NCI-H1092 treated with DMSO at 0.1 percent for 48 hours (cell line): Measurements from ENCODE around the gene ODAD3.
"Not testable (repeated sequence)": the region's sequence is repeated elsewhere in the genome, so short reads cannot be mapped to it uniquely, and the experiment has no call there.

Experiments used
- DNase-seq: peaks from one replicate; lab custom pipeline; 2025; lab: John Stamatoyannopoulos, UW

ODAD3 gene

DNA sequence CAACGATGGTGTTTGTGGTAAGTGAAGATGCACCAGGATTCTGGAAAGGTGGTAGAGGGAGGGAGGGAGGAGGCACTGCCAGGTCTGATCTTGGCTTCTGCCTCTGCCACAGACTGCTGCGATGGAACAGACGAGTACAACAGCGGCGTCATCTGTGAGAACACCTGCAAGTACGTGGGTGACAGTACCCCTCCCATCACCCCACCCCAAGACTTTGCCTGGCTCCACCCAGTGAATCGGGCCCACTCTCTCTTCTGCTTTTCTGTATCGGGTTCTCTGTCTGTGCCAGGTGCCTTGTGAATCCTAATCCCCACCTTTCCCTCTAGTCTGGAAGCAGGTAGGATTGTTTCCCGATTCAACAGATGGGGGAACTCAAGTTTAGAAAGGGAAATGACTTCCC is 3.0 kb upstream of the ODAD3 start:
- DNase-seq = no peak

DNA sequence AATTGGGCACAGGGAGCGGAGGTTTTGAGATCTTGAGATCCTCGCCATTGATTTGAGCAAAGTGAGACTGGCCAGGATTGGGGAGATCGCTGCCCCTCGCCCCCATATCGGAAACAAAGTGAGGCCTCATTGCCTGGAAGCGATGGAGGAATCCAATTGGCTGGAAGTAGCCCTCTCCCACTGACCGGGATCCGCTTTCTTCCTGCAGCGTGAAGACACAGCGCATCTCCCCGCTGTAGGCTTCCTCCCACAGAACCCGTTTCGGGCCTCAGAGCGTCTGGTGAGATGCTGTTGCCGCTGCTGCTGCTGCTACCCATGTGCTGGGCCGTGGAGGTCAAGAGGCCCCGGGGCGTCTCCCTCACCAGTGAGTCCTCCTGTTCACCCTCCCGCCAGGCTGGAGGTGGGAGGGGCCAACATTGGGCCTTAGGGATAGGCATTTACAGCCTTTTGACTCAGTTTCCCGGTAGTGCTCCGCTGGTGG is 952 bp upstream of the ODAD3 start:
- no peak for DNase-seq

DNA sequence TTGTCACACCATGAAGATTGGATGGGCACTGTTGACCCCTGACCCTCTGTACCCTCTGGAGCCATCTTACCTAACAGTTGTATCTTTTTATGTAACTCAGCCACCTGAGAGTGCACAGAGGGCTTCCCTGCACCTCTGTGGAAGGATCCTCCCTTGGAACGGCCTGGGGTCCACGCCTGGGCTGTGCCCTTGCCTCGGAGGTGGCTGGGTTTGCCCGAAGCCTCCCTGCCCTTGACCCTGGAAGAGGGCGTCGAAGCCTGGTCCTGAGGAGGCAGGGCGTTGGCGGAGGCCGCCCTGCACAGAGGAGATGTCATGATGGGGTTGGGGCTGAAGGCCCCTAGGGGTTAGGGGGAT is 241 bp downstream of the ODAD3 start:
- peak; percentile 46 for DNase-seq

DNA sequence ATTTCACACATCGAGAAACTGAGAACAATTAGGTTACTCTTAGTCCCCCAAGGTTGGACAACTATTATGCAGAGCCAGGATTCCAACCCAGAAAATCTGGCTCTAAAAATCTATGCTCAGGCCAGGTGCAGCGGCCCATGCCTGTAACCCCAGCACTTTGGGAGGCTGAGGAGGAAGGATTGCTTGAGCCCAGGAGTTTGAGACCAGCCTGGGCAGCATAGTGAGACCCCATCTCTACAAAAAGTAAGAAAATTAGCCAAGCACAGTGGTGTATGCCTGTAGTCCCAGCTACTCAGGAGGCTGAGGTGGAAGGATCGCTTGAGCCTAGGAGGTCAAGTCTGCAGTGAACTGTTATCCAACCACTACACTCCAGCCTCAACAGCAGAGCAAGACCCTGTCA is 1.4 kb downstream of the ODAD3 start:
- DNase-seq = not testable (repeated sequence)

DNA sequence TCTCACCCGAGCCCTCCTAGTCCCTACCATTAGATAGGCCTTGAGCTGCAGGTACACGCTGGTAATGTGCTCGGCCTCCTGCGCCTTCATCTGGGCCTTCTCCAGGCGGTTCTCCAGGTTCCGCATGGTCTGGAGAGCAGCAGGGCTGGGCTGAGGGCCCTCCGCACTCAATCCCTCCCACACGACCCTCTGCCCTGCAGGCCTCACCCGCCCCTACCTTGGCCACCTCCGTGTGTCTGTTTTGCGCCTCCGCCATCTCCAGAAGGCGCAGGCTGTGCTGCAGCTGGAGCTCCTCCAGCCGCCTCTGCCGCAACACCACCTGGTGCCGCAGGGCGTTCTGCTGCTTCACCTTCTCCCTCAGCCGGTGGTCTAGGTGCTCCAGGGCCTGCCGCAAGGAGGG is 8.3 kb downstream of the ODAD3 start:
- DNase-seq = no peak

DNA sequence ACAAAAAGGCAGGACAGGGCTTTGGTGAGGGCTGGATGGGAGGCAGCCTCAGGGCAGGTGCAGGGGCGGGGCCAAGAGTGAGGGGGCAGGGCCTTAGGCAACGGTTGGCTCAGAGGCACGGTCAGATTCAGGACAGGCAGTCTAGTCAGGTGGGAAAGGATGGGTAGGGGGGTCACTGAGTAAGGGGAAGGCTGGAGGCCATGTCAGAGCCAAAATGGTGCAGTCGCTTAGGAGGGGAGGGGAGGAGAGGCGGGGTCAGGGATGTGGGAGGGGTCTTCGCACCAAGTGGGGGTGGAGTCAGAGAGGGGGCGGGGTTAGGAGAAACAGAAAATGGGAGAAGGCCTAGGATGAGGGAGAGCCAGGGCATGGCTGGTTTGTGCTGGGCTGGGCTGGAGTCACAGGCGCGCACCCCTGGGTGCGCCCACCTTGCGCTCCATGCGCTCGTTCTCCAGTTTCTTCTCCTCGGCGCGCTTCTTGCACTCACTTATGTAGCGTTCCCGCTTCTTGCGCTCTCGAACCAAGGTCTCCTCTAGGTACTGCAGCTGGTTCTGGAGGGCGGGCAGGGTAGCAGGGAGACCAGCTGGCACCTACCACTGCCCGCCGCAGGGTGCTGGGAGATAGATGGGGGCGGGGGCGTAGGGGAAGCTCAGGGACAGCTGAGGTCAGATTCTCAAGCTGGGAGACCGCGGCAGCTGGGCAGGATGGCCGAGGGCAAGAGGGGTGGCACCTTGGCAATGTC is 9.0 kb downstream of the ODAD3 start:
- DNase-seq = no peak

DNA sequence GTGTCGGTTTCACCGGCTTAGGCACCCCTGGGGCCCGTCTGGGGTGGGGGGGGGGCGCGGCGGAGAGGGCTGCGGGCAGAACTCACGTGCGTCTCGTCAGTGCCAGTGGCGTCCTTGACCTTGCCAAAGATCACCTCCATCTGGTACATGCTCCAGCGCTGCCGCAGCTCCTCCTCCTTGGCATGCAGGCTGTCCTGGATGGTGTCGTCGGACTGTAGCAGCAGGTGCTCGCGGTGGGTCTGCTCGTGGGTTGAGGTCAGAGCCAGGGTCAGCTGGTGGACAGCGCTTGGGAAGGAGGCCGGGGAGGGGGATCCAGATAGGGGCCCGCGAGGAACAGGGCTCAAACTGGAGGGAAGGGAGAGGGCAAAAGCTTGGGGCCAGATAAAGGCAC is 11.1 kb downstream of the ODAD3 start:
- DNase-seq = no peak

DNA sequence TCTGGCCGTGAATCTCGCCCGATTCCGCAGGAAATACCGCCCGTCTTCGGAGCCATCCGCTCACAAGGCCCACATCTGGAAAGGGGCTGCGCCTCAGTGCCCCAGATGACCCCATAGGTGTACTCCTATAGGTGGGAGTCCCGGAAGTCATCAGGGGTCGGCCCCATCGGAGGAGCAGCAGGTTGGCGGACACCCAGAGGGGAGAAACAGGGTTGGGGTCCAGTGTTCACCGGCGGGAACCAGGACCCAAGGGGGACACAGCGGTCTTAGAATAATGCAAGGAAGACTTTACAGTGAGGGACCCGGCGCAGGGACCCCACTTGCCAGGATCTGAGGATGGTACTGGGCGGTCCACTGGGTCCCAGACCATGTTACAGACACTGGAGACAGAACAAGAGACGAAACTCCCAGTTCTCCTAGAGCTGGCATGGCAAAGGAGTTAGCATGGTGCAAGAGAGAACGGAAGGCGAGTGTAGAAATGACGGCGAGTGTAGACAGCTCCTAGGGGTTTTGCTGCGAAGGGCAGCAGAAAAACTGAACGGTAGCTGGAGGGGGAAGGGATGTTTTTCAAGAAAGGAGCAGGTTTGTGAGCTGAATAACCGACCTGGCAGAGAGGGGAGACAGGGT is 11.6 kb downstream of the ODAD3 start:
- DNase-seq = no peak

DNA sequence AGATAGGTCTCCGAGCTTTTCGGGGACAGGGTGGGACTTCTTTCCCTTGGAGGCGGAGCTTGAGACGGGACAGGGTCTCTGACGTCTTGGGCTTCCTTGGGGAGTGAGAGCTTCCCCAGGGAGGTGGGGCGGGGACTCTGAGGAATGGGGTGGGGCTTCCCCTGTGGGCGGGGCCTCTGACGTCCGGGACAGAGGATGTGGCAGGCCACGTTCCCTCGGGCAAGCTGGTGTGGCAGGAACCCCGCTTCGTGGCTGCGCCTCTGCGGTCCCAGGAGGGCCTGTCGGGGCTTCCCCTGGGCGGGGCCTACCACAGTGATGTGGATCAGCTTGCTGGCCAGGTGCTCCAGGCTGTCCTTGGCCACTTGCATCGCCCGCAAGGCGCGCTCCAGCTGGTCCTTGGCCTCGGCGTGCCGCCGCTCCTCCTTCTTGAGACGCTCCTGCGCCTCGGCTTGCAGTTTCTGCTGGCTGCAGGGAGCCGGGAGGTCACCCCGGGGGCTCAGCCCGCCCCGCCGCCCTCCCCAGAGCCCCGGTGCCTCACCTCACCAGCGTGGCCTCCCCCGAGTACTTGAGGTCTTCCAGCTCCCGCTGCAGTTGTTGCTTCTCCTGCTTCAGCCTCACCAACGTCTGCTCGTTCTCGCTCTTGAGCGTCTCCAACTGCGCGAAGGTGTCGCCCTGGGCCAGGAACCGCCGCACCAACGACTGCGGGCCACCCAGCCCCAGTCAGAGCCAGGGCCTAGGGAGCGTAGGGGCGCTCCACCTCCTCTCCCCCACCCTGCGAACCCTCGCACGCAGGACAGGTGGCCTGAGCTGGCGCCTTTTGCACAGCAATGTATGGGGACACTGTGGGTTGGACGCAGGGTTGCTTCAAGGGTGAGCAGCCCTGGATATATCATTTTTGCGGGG is 12.5 kb downstream of the ODAD3 start:
- DNase-seq = no peak

DNA sequence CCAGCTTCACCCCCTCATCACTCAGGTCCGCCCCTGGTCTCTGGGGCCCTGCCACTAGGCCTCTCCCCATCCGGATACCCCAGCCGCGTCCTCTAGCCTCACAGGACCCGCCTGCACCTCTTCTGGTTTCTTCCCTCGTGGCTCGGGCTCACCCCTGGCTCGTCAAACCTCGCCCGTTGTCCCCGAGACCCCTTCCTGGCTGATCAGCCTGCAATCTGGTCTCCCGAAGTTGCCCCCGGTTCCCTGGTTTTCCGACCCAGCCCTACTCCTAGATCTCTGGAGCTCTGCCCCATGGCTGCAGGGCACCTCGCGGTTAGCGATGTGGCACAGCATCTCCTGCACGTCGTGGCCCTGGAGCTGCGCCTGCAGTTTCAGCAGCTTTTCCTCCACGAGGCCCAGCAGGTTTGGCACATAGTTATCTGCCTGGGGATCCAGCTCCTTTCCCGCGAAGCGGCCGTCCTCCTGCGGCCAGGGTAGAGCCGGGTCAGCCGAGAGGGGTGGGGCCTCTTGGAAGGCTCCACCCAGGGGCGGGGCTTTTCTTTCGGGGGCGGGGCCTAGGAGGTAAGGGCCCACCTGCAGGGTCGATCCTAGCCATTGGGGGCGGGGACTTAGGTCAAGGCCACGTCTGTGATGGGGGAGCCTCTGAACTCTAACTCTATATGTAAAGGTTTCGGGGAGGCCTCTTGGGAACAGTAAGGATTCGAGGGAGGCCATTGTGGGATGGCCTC is 13.4 kb downstream of the ODAD3 start:
- no peak for DNase-seq

DNA sequence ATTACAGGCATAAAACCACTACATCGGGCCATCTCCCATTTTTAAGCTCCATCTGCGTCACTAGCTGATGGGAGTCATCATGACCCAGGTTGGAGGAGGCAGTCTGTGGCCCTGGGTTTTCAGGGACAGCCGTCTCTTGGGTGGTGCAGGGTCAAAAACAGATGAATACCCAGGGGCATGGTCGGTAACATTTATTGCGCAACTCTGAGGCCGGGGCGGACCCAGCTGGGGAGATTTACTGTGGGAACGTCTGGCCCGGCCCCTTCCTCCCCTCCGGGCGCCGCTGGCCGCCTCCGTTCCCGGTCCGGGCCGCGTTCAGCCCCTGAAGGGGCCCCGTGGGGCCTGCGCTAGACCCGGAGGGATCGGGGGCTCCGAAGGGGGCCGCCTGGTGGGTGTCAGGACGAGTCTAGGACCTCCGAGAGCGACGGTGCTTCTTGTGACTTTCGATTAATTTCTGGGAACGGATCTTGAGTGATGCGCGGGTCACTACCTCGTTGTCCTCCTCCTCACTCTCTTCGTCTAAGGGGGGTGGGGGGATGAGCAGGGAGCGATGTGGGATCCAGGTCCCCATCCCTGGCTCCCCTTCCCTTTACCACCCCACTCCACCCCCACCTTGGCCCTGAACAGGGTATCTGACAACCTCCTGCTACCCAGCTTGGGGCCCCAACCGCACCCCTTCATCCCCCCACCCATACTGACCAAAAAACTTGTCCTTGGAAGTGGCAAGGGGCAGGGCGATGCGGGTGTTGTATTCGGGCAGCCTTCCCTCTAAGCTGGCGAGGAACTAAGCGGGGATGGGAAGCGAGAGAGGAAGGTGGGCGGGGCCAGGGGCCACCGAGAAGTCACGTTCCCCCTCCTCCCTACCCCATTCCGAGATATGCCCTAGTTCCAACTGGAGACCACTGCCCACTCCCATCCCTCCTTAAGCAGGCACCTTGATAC is 14.2 kb downstream of the ODAD3 start:
- DNase-seq = no peak

DNA sequence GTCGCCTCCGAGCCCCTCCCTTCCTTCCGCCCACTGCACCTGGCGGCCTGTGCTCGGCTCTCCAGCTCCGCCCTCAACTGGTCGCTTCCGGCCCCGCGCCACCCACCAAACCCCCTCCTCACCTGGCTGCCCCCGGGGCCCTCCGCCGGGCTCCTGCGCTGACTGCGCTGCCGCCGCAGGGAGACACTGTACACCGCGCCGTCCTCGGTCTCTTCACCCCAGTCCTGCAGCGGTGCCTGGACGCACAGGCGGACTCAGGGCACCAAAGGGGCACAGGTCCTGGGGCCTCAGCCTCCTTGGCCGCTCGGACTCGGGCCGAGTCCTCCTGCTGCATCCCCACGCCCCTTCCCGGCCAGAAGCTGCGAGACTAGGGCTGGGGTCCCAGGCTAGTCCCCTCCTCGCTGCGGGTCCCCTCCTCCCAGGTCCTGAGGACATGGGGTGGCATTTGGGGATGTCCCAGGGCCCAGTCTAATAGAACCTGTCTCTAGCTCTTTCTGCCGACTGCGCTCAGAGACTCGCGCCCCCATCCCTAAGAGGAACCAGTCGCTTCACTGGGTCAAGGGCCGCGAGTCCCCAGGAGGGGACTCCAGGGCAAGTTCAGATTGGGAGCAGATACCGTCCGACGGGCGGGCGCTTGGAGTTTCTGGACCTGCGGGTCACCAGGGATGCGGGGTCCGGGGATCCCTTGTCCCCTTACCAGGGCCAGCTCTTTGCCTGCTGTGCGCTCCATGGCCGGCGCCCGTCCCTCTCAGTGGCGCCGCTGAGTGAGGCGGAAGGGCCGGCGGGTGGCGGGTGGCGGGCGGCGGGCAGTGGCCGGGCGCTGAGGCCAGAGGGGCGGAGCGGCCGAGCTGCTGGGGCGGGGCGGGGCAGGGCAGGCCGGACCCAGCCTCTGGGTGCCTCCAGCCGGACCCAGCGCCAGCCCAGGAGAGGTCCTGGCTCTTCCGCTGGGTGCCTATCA is 16.1 kb downstream of the ODAD3 start, which contains the start of gene RGL3:
Gene RGL3, minus strand, starts transcription at position 766 of the 958 bp plus-strand sequence. Its CDS starts 36 bp downstream, at position 730.
- DNase-seq = no peak

DNA sequence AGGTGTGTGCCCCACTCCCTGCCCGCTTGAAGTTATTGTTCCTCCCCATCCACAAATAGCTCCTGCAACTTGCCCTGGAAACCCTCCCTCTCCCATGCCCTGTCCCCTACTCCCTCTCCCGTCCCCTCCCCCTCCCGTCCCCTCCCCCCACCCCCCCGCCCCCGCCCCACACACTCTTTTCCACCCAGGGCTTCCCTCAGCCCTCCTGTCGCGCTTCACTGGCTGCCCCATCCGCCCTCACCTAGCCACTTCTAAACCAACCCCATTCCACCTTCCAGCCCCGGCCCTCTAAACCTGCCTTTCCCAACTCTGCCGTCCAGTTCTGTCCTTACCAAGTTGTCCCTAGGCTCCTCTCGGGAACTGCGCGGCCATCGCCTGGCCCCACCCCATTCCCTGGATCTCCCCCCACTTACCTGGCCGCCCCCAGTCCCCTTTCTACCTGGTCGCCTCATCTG is 16.8 kb downstream of the ODAD3 start:
- no peak for DNase-seq

DNA sequence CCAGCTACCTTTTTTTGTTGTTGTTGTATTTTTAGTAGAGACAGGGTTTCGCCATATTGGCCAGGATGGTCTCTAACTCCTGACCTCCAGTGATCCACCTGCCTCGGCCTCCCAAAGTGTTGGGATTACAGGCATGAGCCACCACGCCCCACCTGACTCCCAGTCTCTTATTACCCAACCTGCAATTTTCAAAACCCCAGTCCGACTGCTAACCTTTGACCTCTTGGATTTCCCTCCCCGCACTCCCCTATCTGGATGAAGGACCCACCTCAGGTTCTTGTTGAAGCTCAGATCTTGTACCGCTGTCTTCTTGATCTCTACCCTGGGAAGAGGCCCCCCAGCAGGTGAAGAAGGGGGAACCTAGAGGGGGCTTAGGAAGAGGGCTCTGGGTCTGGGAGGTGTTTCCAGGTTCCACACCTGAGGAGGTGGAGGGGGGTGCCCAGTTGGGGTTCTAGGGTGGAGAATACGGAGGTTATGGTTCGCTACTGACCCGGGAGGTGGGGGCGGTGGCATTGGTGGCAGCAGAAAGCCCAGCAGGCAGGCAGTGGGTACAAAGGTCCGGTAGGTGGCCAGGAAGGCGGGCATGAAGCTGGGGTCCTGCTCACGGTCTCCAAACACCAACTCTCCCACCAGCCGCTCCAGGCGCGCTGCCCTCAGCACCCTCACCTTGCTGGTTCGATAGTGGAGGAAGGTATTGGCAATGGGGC is 18.4 kb downstream of the ODAD3 start:
- DNase-seq = no peak

DNA sequence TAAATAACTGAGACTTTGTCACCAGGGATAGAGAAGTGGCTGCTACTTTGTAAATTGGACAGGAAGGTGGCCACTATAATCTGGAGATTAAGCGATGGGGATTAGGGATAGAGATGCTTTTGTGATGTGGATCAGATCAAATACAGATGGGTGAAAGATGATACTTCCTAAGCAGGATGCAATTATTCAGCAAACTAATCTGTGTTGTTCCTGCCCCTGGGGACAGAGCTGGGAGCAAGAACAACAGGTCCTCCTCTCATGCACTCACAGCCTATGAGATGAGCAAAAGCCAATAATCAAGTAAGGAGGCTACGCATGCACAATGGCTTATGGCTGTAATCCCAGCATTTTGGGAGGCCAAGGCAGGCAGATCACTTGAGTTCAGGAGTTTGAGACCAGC is 20.4 kb downstream of the ODAD3 start:
- DNase-seq = no peak

DNA sequence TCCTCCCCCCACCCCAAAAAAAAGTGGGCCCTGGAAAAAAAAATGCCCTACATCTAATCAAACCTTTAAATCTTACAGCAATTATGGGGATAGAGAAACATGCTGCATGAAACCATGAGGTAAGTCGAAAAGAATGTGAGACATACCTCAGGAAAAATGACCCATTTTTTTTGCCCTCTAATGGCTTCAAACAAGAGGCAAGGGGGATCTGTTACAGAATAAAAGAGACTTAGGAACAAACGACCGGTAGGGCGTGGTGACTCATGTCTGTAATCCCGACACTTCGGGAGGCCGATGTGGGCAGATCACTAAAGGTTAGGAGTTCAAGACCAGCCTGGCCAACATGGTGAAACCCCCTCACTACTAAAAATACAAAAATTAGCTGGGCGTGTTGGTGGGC is 24.2 kb downstream of the ODAD3 start:
- no peak for DNase-seq

DNA sequence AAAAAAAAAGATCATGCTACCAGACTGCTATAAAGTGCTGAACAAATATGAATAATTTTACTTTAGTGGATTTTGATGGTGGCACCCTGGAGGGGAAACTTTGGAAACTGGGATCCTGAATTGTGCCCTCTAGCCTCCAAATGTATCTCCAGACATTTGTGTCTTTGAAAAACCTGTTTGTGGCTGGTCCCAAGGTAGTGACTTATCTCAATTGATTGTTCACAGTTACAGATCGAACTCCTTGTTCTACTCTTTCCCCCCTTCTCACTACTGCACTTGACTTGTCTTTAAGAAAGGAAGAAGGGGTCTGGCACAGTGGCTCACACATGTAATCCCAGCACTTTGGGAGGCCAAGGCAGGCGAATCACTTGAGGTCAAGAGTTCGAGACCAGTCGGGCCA is 26.3 kb downstream of the ODAD3 start:
- DNase-seq = no peak

DNA sequence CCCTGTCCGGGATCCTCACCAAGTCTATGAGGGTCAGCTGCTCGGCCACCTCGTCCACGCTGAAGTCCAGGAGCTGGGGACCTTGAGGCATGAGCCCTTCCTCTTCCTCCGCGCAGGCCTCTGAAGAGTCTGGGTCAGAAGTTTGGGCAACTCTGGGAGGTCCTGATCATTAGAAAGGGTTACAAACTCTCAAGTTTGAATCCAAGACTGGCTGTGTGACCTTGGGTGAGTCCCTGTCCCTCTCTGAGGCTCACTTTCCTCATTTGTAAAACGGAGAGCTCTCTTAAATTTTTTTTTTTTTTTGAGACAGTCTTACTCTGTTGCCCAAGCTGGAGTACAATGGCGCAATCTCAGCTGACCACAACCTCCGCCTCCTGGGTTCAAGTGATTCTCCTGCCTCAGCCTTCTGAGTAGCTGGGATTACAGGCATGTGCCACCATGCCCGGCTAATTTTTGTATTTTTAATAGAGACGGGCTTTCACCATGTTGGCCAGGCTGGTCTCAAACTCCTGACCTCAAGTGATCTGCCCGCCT is 28.2 kb downstream of the ODAD3 start:
- DNase-seq = not testable (repeated sequence)
